Nephron progenitor cell (in vitro differentiated cells): Measurements from ENCODE around the gene GALNT2.

Source experiments
- DNase-seq: peaks from one replicate; pipeline ENCODE4 v3.0.0; 2021
- H3K27ac Mint-ChIP-seq: 2 replicates; pipeline ENCODE4 v1.8.0; 2021; ENCODE audit warnings: mild to moderate bottlenecking, moderate library complexity, mixed read lengths
- H3K27me3 Mint-ChIP-seq: 2 replicates; pipeline ENCODE4 v1.8.0; 2021; ENCODE audit warnings: mild to moderate bottlenecking, low read depth, mixed read lengths; ENCODE audit not compliant: poor library complexity
- H3K36me3 Mint-ChIP-seq: 2 replicates; pipeline ENCODE4 v1.8.0; 2021; ENCODE audit warnings: low read depth, mixed read lengths
- H3K4me1 Mint-ChIP-seq: 2 replicates; pipeline ENCODE4 v1.8.0; 2021; ENCODE audit warnings: mixed read lengths
- H3K4me3 Mint-ChIP-seq: 2 replicates; pipeline ENCODE4 v1.8.0; 2021; ENCODE audit warnings: mild to moderate bottlenecking, moderate library complexity, mixed read lengths
- H3K9me3 Mint-ChIP-seq: 2 replicates; pipeline ENCODE4 v1.8.0; 2021; ENCODE audit warnings: mild to moderate bottlenecking, moderate library complexity, mixed read lengths
- CTCF ChIP-seq: fragments of 200-600 bp; sonication (generic); IDR thresholded peaks from 2 replicates; pipeline ENCODE4 v1.5.0; 2021; ENCODE audit warnings: antibody characterized with exemption

Gene GALNT2

GRCh38 chr1:230073371-230074035 lies 6.5 kb downstream of the GALNT2 start:
- H3K36me3 Mint-ChIP-seq: peaks cover 17% of the 10 kb centered on the region
- no peak for DNase-seq
- H3K9me3 Mint-ChIP-seq: no peaks in the 10 kb centered on the region
- H3K4me1 Mint-ChIP-seq: peaks cover 79% of the 10 kb centered on the region
- no peak overlapping the region for H3K27ac Mint-ChIP-seq
- no peak for TF ChIP-seq CTCF
- peaks cover 2% of the 10 kb centered on the region for H3K27me3 Mint-ChIP-seq
- no peak overlapping the region for H3K4me3 Mint-ChIP-seq

DNA sequence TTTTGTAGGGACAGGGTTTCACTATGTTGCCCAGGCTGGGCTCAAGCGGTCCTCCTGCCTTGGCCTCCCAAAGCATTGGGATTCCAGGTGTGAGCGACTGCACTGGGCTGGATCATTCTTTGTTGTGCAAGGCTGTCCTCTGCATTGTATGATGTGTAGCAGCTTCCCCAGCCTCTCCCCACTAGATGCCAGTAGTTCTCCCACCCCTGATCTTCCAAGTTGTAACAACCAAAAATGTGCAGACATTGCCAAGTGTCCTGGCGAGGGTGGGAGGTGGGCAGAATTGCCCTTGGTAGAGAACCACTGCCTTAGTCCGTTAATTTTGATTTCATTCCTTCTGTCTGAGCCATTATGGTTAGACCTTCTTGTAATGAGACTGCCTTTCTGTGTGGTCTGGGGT lies 7.2 kb downstream of the GALNT2 start:
- Mint-ChIP-seq H3K9me3 (no peaks in the 10 kb centered on the region), H3K4me1 (peaks cover 78% of the 10 kb centered on the region), H3K36me3 (peaks cover 17% of the 10 kb centered on the region), H3K27ac (no peak overlapping the region), H3K4me3 (no peak overlapping the region), H3K27me3 (peaks cover 2% of the 10 kb centered on the region)
- no peak for TF ChIP-seq CTCF
- no peak for DNase-seq

DNA sequence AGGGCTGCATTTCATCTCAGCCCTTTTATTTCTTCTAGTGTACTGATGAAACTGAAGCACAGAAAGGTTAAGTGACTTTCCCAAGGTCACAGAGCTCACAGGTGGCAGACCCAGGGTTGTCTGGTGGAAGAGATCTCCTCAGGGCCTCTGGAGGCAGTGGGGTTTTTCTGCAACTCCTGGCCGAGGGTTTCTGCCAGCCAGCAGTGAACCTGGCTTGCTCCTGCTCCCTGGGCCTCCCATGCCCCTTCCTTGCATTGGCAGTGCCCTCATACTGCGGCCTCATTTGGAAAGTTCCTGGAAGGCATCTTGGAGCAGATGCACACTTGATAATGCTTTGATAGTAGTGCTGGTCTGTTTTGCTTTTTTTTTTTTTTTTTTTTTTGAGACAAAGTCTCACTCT lies 7.7 kb downstream of the GALNT2 start:
- Mint-ChIP-seq H3K36me3 (peaks cover 17% of the 10 kb centered on the region), H3K4me3 (no peak overlapping the region), H3K27ac (no peak overlapping the region), H3K4me1 (peaks cover 78% of the 10 kb centered on the region), H3K27me3 (peaks cover 2% of the 10 kb centered on the region), H3K9me3 (no peaks in the 10 kb centered on the region)
- no peak for TF ChIP-seq CTCF
- DNase-seq: no peak

DNA sequence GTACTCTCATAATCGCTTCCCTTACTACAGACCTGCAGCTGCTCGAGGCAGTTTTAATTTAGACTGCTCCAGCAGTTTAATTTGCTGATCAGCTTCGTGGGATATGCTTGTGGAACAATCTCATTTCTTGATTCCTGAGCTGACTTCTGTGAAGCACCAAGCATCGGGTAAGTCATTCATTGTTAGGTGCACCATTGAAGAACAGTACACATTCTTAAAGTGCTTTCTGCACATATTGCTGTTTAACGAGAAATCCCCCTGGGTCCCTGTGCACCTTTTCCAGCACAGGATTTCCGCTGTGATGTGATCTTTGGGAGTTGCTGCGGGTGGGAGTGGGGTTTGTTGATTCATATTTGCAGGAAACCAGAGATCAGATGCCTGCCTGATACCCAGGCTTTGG lies 9.1 kb downstream of the GALNT2 start:
- Mint-ChIP-seq H3K4me1 (peaks cover 71% of the 10 kb centered on the region), H3K36me3 (peaks cover 17% of the 10 kb centered on the region), H3K27me3 (peaks cover 2% of the 10 kb centered on the region), H3K9me3 (no peaks in the 10 kb centered on the region), H3K27ac (peak overlapping the region; percentile 60), H3K4me3 (no peak overlapping the region)
- no peak for TF ChIP-seq CTCF
- no peak for DNase-seq

DNA sequence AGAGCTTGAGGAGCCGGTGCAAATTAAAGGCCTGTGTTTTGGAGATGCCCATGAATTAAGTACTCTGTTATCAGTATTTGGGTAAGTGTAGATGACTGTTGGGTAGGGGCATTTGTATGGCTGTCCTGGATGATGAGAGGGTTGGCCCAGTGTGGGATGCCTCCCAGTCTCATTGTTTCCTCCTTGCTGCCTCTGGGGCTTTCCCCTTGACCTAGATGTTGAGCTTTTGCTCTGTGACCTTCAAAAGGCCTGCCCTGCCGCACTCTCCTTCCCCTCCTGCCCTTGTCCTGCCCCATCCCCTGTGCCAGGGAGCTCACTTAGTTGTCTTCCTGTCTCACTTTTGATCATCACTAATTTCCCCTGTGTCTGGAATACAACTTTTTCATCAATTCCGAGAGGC lies 10.0 kb downstream of the GALNT2 start:
- TF ChIP-seq CTCF: no peak
- Mint-ChIP-seq H3K9me3 (no peaks in the 10 kb centered on the region), H3K27ac (no peak overlapping the region), H3K4me1 (peaks cover 62% of the 10 kb centered on the region), H3K27me3 (peaks cover under 1% of the 10 kb centered on the region), H3K36me3 (peaks cover 22% of the 10 kb centered on the region), H3K4me3 (no peak overlapping the region)
- DNase-seq: no peak
